ENCODE data around the gene PSMG2.

PSMG2 gene

GRCh38 chr18:12747530-12748315 is 44.9 kb downstream of the PSMG2 start:
- no peak for DNase-seq (ENCODE audit: low read depth, low spot score)
- ChIA-PET POLR2A (no interaction called here), CTCF (interaction anchor here (0.8 to 15.8 kb wide), 5 partner anchors 10 to 187 kb away, joined by 4 to 324 read pairs (median 16); partner anchors contain the start of gene PTPN2)
- H3K4me3 ChIP-seq (ENCODE audit: low read depth, low read length) = no peak overlapping the region
- TF ChIP-seq CTCF (IDR thresholded peaks at IDR 0.05; ENCODE audit: insufficient read depth, low read length, missing control alignments) = no peak

GRCh38 chr18:12748671-12749070 is 45.8 kb downstream of the PSMG2 start:
- no peak for DNase-seq (ENCODE audit: low read depth, low spot score)
- no peak for TF ChIP-seq CTCF (IDR thresholded peaks at IDR 0.05; ENCODE audit: insufficient read depth, low read length, missing control alignments)
- POLR2A ChIA-PET = interaction anchor here (0.6 to 0.7 kb wide), 2 partner anchors 147 to 177 kb away, joined by 3 read pairs; no protein-coding TSS in a partner anchor
- CTCF ChIA-PET = interaction anchor here (0.9 to 15.8 kb wide), 5 partner anchors 12 to 186 kb away, joined by 3 to 324 read pairs (median 16); partner anchors contain the start of gene PTPN2
- H3K4me3 ChIP-seq (ENCODE audit: low read depth, low read length) = no peak overlapping the region

DNA sequence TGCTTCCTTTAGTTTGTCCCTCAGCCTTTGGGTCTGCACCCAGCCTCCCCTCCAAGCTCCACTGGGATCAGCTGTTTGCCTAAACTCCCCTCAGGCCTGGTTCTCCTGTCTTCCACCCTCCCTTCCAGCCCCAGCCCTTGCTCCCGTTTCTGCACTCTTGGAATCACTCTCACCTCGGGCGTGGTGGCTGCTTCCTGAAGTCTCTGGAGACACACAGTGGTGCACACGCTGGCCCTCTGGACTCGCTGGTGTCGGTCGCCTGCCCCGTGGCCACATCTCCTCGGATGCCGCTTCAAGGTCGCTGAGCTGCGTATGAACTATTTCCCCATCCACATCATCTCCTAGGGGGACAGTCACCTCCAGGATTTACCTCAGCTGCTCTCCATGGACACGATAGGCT is 46.3 kb downstream of the PSMG2 start:
- no peak for DNase-seq (ENCODE audit: low read depth, low spot score)
- CTCF ChIA-PET = interaction anchor here (0.7 to 15.8 kb wide), 6 partner anchors 12 to 200 kb away, joined by 3 to 324 read pairs (median 10); partner anchors contain the start of gene PTPN2
- TF ChIP-seq CTCF (IDR thresholded peaks at IDR 0.05; ENCODE audit: insufficient read depth, low read length, missing control alignments) = no peak
- H3K4me3 ChIP-seq (ENCODE audit: low read depth, low read length) = no peak overlapping the region
- POLR2A ChIA-PET = interaction anchor here (0.7 kb wide), 1 partner anchor 146 kb away, joined by 3 read pairs; no protein-coding TSS in a partner anchor

DNA sequence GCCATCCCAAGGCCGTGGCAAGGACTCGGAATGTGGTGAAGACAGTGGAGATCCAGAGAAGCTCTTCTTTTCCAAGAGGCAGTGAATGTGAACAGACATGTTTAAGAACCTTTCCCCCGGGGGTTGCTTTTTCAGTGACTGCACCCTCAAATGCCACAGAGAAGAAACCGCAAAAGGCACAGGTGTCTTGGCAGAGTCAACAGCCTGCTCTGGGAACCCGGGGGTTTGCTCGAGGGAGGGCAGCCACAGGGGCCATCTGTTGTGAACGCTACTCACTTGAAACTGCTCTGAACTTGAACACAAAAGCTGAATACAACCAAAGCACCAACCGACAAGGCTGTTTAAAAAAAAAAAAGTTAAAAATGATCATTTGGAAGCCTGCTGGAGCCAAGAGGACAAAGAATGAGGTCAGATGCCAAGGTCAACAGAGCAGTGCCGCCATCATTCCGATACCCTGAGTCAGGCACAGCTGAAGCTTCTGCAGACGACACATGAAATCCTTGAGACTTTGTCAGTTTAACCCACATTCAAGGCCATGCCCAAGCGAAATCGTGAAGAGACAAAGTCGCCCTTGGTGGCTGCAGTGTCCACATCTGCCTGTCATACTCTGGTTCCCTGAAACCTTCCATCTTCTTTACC is 47.4 kb downstream of the PSMG2 start:
- ChIA-PET CTCF (interaction anchor here (0.9 to 15.8 kb wide), 5 partner anchors 9 to 409 kb away, joined by 3 to 324 read pairs (median 16); partner anchors contain the start of gene PTPN2), POLR2A (no interaction called here)
- no peak overlapping the region for H3K4me3 ChIP-seq (ENCODE audit: low read depth, low read length)
- DNase-seq (ENCODE audit: low read depth, low spot score) = no peak
- no peak for TF ChIP-seq CTCF (IDR thresholded peaks at IDR 0.05; ENCODE audit: insufficient read depth, low read length, missing control alignments)

- POLR2A ChIA-PET = no interaction called here
- no peak for TF ChIP-seq CTCF (IDR thresholded peaks at IDR 0.05; ENCODE audit: insufficient read depth, low read length, missing control alignments)
- DNase-seq (ENCODE audit: low read depth, low spot score) = no peak
Observed at GRCh38 chr18:12750715-12751502, 48.1 kb downstream of the PSMG2 start.

More at GRCh38 chr18:12750715-12751502, 48.1 kb downstream of the PSMG2 start:
- no peak overlapping the region for H3K4me3 ChIP-seq (ENCODE audit: low read depth, low read length)
- CTCF ChIA-PET = interaction anchor here (0.9 to 15.8 kb wide), 5 partner anchors 10 to 409 kb away, joined by 3 to 324 read pairs (median 16); partner anchors contain the start of gene PTPN2
